Loucy (cell line): ENCODE results near the gene ZNF81.
"Not testable (repeated sequence)": the region's sequence is repeated elsewhere in the genome, so short reads cannot be mapped to it uniquely, and the experiment has no call there.

Experiments used
- CTCF ChIP-seq: fragments of 200-600 bp; sonication (generic); conservative IDR thresholded peaks from 2 replicates; pipeline ENCODE4 v1.5.1; 2014; ENCODE audit warnings: mild to moderate bottlenecking, antibody characterized with exemption, low read length
- EZH2phosphoT487 ChIP-seq: fragments of 200-600 bp; IDR thresholded peaks from 2 replicates; pipeline ENCODE4 v1.6.1; 2018; ENCODE audit warnings: antibody characterized with exemption, mild to moderate bottlenecking, moderate library complexity, borderline replicate concordance

GRCh38 chrX:47955295-47955694, 118.6 kb downstream of the ZNF81 start:
- TF ChIP-seq CTCF, EZH2phosphoT487: not testable (repeated sequence)
